EH (cell line): ENCODE measurements around the gene EYS.

Source experiments
- DNase-seq: peaks from one replicate; pipeline ENCODE4 v3.0.0-alpha.2; 2015; ENCODE audit warnings: low read depth

EYS gene

GRCh38 chr6:63724721-63725120, 1982.3 kb downstream of the EYS start:
- DNase-seq = no peak

- no peak for DNase-seq
Measured at GRCh38 chr6:63721181-63721580, 1985.8 kb downstream of the EYS start.

- DNase-seq = no peak
Measured at GRCh38 chr6:63716169-63716568, 1990.9 kb downstream of the EYS start.

- DNase-seq = no peak
Measured at GRCh38 chr6:63714091-63714490, 1992.9 kb downstream of the EYS start.

- DNase-seq = no peak
Measured at GRCh38 chr6:63713332-63713731, 1993.7 kb downstream of the EYS start.

GRCh38 chr6:63709148-63709547, 1997.9 kb downstream of the EYS start:
- no peak for DNase-seq

GRCh38 chr6:63708631-63709030, 1998.4 kb downstream of the EYS start:
- DNase-seq = no peak

- no peak for DNase-seq
Measured at GRCh38 chr6:63706630-63707029, 2000.4 kb downstream of the EYS start.

- no peak for DNase-seq
Measured at GRCh38 chr6:63705707-63706106, 2001.3 kb downstream of the EYS start.

- no peak for DNase-seq
Measured at GRCh38 chr6:63690221-63690620, 2016.8 kb downstream of the EYS start.

- no peak for DNase-seq
Measured at GRCh38 chr6:63689421-63689820, 2017.6 kb downstream of the EYS start.

GRCh38 chr6:63685446-63686379, 2021.3 kb downstream of the EYS start:
- DNase-seq = no peak

GRCh38 chr6:63683071-63683603, 2023.9 kb downstream of the EYS start:
- no peak for DNase-seq

GRCh38 chr6:63677282-63677681, 2029.7 kb downstream of the EYS start:
- DNase-seq = peak; percentile 6

GRCh38 chr6:63676412-63677114, 2030.5 kb downstream of the EYS start:
- no peak for DNase-seq

- DNase-seq = no peak
Measured at GRCh38 chr6:63675138-63675537, 2031.9 kb downstream of the EYS start.

GRCh38 chr6:63674635-63675034, 2032.4 kb downstream of the EYS start:
- no peak for DNase-seq

GRCh38 chr6:63673692-63674091, 2033.3 kb downstream of the EYS start:
- DNase-seq = no peak

- DNase-seq = no peak
Measured at GRCh38 chr6:63672582-63673129, 2034.4 kb downstream of the EYS start.

GRCh38 chr6:63671098-63671754, 2035.8 kb downstream of the EYS start:
- no peak for DNase-seq
